HEK293 (cell line): Measurements from ENCODE around the gene TFAP2B.

Source experiments
- CTCF ChIA-PET: fragments of 350-600 bp; formaldehyde crosslinking; extraction: SDS; loops from one replicate; lab custom pipeline; 2021; ENCODE audit warnings: antibody characterized with exemption; lab: Yijun Ruan, JAX
- POLR2A ChIA-PET: fragments of 300-600 bp; formaldehyde crosslinking; extraction: SDS; loops from one replicate; lab custom pipeline; 2020; ENCODE audit warnings: antibody characterized with exemption, inconsistent platforms; lab: Yijun Ruan, JAX
- H3K27ac ChIP-seq: fragments of 200-500 bp; sonication (Bioruptor generic); 2 replicates; pipeline ENCODE4 v1.5.1; 2014; ENCODE audit warnings: low read depth, low read length, control low read depth, inconsistent platforms; ENCODE audit errors: extremely low read depth
- H3K36me3 ChIP-seq, 2 experiments: fragments of 200-500 bp in 1 of 2; sonication (Bioruptor generic) in 1 of 2; 1 replicate in 1 of 2; 2 replicates in 1 of 2; pipeline ENCODE4 v1.5.1; 2014 to 2017; ENCODE audit warnings: inconsistent platforms in 2 of 2, low read length in 2 of 2; ENCODE audit not compliant: control insufficient read depth in 2 of 2, insufficient read depth in 1 of 2
- H3K4me1 ChIP-seq: fragments of 200-500 bp; sonication (Bioruptor generic); 2 replicates; pipeline ENCODE4 v1.5.1; 2014; ENCODE audit warnings: mild to moderate bottlenecking, low read length, inconsistent platforms; ENCODE audit not compliant: control insufficient read depth, insufficient read depth
- H3K4me3 ChIP-seq: 2 replicates; pipeline ENCODE4 v1.5.1; 2011; ENCODE audit warnings: low read depth, mild to moderate bottlenecking, control low read depth, low read length, moderate library complexity
- H3K9me3 ChIP-seq: fragments of 200-500 bp; sonication (Bioruptor generic); 2 replicates; pipeline ENCODE4 v1.5.1; 2014; ENCODE audit warnings: low read depth, low read length, inconsistent platforms; ENCODE audit not compliant: control insufficient read depth, insufficient read depth
- EGR2 ChIP-seq: fragments of 450-650 bp; formaldehyde crosslinking; IDR thresholded peaks from 2 replicates; pipeline ENCODE4 v1.5.1; 2016; ENCODE audit warnings: low read depth, missing biosample characterization, missing genetic modification characterization
- ELK4 ChIP-seq: IDR thresholded peaks from 2 replicates; pipeline ENCODE4 v1.6.1; 2011; ENCODE audit warnings: mild to moderate bottlenecking, low read depth, low read length, borderline replicate concordance
- SETDB1 ChIP-seq: IDR thresholded peaks from one replicate; pipeline ENCODE4 v1.6.1; 2017; ENCODE audit warnings: mild to moderate bottlenecking, low read length, moderate library complexity, mixed read lengths; ENCODE audit not compliant: insufficient read length
- YY2 ChIP-seq: fragments of 450-650 bp; formaldehyde crosslinking; IDR thresholded peaks from 2 replicates; pipeline ENCODE4 v1.5.1; 2016; ENCODE audit warnings: missing biosample characterization, missing genetic modification characterization
- ZBTB10 ChIP-seq: fragments of 450-650 bp; formaldehyde crosslinking; IDR thresholded peaks from 2 replicates; pipeline ENCODE4 v1.5.1; 2016; ENCODE audit warnings: missing biosample characterization, missing genetic modification characterization
- ZBTB17 ChIP-seq: fragments of 450-650 bp; formaldehyde crosslinking; IDR thresholded peaks from 2 replicates; pipeline ENCODE4 v1.5.1; 2016; ENCODE audit warnings: missing biosample characterization, missing genetic modification characterization
- ZBTB8A ChIP-seq: fragments of 450-650 bp; formaldehyde crosslinking; IDR thresholded peaks from 2 replicates; pipeline ENCODE4 v1.5.1; 2016; ENCODE audit warnings: missing biosample characterization, missing genetic modification characterization
- ZFP41 ChIP-seq: fragments of 450-650 bp; formaldehyde crosslinking; IDR thresholded peaks from 2 replicates; pipeline ENCODE4 v1.5.1; 2016; ENCODE audit warnings: missing biosample characterization, missing genetic modification characterization, borderline replicate concordance
- ZNF280C ChIP-seq: fragments of 450-650 bp; formaldehyde crosslinking; IDR thresholded peaks from 2 replicates; pipeline ENCODE4 v1.5.1; 2016; ENCODE audit warnings: missing biosample characterization, missing genetic modification characterization
- ZNF302 ChIP-seq: fragments of 450-650 bp; formaldehyde crosslinking; IDR thresholded peaks from 2 replicates; pipeline ENCODE4 v1.5.1; 2016; ENCODE audit warnings: missing biosample characterization, missing genetic modification characterization, low read depth
- ZNF560 ChIP-seq: fragments of 450-650 bp; formaldehyde crosslinking; IDR thresholded peaks from 2 replicates; pipeline ENCODE4 v1.5.1; 2017; ENCODE audit warnings: missing biosample characterization, missing genetic modification characterization, borderline replicate concordance
- ZNF707 ChIP-seq: fragments of 450-650 bp; formaldehyde crosslinking; IDR thresholded peaks from 2 replicates; pipeline ENCODE4 v1.5.1; 2016; ENCODE audit warnings: missing biosample characterization, missing genetic modification characterization
- ZNF830 ChIP-seq: fragments of 450-650 bp; IDR thresholded peaks from 2 replicates; pipeline ENCODE4 v1.5.0; 2018; ENCODE audit warnings: missing biosample characterization, missing genetic modification characterization, low read depth, mild to moderate bottlenecking, moderate library complexity
- TF ChIP-seq, protein P1 (sequence below): fragments of 450-650 bp; formaldehyde crosslinking; IDR thresholded peaks from 2 replicates; pipeline ENCODE4 v1.5.1; 2016; ENCODE audit warnings: missing biosample characterization, missing genetic modification characterization
- TF ChIP-seq, protein P2 (sequence below): fragments of 450-650 bp; formaldehyde crosslinking; IDR thresholded peaks from 2 replicates; pipeline ENCODE4 v1.5.1; 2016; ENCODE audit warnings: missing biosample characterization, missing genetic modification characterization

Gene TFAP2B

GRCh38 chr6:50890579-50890978 is 71.9 kb downstream of the TFAP2B start:
- Histone ChIP-seq H3K4me3 (no peak overlapping the region), H3K4me1 (no peaks in the 10 kb centered on the region), H3K36me3 (no peaks in the 10 kb centered on the region), H3K9me3 (no peaks in the 10 kb centered on the region), H3K27ac (no peak overlapping the region)
- CTCF ChIA-PET: no interaction called here
- no peak for TF ChIP-seq ZBTB10 (tag by site-specific recombination)
- TF ChIP-seq ZNF830 (tag by site-specific recombination): no peak
- no peak for TF ChIP-seq ZFP41 (tag by site-specific recombination)
- no peak for TF ChIP-seq ELK4
- TF ChIP-seq, protein P1, sequence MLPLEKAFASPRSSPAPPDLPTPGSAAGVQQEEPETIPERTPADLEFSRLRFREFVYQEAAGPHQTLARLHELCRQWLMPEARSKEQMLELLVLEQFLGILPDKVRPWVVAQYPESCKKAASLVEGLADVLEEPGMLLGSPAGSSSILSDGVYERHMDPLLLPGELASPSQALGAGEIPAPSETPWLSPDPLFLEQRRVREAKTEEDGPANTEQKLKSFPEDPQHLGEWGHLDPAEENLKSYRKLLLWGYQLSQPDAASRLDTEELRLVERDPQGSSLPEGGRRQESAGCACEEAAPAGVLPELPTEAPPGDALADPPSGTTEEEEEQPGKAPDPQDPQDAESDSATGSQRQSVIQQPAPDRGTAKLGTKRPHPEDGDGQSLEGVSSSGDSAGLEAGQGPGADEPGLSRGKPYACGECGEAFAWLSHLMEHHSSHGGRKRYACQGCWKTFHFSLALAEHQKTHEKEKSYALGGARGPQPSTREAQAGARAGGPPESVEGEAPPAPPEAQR: no peak
- no peak for TF ChIP-seq ZNF560 (tag by site-specific recombination)
- no peak for TF ChIP-seq ZNF280C
- TF ChIP-seq ZBTB8A: no peak
- no peak for TF ChIP-seq ZNF707 (tag by site-specific recombination)
- TF ChIP-seq ZNF302: no peak
- TF ChIP-seq EGR2: no peak
- no peak for TF ChIP-seq YY2 (tag by site-specific recombination)
- TF ChIP-seq SETDB1: no peak
- TF ChIP-seq ZBTB17: no peak
- POLR2A ChIA-PET: no interaction called here

DNA sequence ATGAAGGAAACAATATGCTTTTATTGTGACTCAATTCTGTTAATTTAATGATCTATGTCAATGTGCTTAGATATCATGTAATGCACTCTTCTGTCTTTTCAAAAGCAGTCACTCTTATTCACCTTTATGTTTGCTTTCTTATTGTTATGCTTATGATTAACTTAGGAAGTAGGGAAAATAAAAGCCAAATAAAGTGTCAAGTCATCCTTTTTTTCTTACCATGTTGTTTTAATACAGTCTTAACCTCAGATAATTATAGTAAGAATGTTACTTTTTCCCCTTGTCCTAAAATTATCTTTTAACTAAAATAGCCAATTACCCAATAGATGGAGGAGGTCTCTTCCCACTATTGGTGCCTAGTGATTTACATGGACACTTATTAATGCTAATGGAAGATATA is 72.6 kb downstream of the TFAP2B start:
- Histone ChIP-seq H3K4me1 (no peaks in the 10 kb centered on the region), H3K9me3 (no peaks in the 10 kb centered on the region), H3K4me3 (no peak overlapping the region), H3K36me3 (no peaks in the 10 kb centered on the region), H3K27ac (no peak overlapping the region)
- ChIA-PET CTCF (no interaction called here), POLR2A (no interaction called here)
- TF ChIP-seq, protein P2, sequence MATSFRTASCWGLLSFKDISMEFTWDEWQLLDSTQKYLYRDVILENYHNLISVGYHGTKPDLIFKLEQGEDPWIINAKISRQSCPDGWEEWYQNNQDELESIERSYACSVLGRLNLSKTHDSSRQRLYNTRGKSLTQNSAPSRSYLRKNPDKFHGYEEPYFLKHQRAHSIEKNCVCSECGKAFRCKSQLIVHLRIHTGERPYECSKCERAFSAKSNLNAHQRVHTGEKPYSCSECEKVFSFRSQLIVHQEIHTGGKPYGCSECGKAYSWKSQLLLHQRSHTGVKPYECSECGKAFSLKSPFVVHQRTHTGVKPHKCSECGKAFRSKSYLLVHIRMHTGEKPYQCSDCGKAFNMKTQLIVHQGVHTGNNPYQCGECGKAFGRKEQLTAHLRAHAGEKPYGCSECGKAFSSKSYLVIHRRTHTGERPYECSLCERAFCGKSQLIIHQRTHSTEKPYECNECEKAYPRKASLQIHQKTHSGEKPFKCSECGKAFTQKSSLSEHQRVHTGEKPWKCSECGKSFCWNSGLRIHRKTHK: no peak
